AG09309 (cell line): ENCODE results near the gene ATP11A.
"Not testable (repeated sequence)": the region's sequence is repeated elsewhere in the genome, so short reads cannot be mapped to it uniquely, and the experiment has no call there.

ENCODE experiments used
- DNase-seq: peaks from one replicate; pipeline ENCODE4 v3.0.0-alpha.2; 2010; ENCODE audit warnings: low read depth
- H3K4me3 ChIP-seq: 2 replicates; pipeline ENCODE4 v1.5.1; 2011; ENCODE audit warnings: mild to moderate bottlenecking, low read depth, low read length, moderate library complexity; ENCODE audit not compliant: control insufficient read depth
- TF ChIP-seq, protein P1 (sequence below): IDR thresholded peaks from 2 replicates; pipeline ENCODE4 v1.5.1; 2011; ENCODE audit warnings: mild to moderate bottlenecking, low read depth, low read length, inconsistent platforms; ENCODE audit not compliant: insufficient read depth, control insufficient read depth; ENCODE audit errors: missing control alignments

Gene ATP11A

DNA sequence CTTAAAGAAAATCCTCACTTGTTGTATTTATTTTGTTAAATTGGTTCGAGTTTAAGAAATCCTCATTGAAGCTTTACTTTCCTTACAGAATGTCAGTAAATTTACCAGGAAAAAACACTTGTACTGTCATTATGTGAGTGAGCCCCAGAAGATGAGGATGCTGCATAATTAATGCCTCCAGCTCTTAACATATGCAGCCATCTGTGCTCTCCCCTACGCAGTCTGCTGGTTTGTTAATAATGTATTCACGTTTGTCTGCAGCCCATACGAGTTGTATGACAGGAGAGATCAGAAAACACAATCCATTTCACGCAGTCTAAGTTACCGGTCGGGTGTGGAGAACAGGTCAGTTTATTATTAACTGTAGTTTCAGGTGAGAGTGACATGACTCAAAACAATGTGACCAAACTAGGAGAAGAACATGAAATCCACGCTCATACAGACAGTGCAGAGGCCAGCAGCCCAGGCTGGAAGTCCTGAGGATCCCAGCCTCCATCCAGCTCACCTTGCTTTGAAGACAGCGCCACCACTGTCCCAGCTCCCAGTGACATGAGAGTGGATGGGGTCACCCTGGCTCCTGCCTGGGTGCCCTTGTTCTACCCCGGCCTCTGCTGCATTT lies 19.8 kb upstream of the ATP11A start:
- H3K4me3 ChIP-seq = no peak overlapping the region
- TF ChIP-seq, protein P1, sequence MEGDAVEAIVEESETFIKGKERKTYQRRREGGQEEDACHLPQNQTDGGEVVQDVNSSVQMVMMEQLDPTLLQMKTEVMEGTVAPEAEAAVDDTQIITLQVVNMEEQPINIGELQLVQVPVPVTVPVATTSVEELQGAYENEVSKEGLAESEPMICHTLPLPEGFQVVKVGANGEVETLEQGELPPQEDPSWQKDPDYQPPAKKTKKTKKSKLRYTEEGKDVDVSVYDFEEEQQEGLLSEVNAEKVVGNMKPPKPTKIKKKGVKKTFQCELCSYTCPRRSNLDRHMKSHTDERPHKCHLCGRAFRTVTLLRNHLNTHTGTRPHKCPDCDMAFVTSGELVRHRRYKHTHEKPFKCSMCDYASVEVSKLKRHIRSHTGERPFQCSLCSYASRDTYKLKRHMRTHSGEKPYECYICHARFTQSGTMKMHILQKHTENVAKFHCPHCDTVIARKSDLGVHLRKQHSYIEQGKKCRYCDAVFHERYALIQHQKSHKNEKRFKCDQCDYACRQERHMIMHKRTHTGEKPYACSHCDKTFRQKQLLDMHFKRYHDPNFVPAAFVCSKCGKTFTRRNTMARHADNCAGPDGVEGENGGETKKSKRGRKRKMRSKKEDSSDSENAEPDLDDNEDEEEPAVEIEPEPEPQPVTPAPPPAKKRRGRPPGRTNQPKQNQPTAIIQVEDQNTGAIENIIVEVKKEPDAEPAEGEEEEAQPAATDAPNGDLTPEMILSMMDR = no peak
- no peak for DNase-seq

DNA sequence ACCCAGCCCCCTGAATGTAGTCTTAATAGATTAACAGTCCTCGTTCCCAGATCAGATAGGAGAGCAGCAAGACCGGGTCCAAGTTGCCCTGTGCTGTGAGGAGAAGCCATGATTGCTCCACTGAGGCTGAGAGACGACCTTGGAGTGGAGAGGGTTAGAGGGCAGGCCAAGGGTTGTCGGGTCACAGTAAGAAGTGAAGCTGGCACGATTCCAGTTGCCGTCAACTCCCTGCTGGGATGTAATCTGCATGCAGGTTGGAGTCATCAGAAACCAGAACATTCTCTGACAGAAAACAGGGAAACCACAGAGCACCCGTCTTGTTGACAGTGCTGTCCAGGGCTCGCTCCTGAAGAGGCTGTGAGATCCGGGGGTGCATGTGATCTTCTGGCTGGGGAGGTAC lies 19.0 kb upstream of the ATP11A start:
- TF ChIP-seq, protein P1 = no peak
- no peak for DNase-seq
- no peak overlapping the region for H3K4me3 ChIP-seq

DNA sequence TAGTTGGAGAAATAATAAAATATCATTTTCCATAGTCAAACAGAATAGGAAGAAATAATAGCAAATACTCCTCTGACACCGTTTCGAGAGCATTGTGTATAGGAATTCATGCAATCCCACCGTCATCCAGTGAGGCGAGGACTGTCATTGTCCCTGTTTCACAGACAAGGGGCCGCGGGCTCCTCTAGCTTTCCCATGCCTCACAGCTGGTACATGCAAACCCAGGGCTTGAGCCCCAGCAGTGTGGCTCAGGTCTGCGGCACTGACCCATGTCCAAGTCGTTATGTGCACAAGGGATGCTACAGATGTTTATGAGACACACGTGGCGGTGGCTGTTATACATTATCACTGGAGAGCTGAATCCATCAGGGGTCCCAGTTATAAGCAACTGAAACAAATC lies 18.5 kb upstream of the ATP11A start:
- no peak overlapping the region for H3K4me3 ChIP-seq
- TF ChIP-seq, protein P1 = no peak
- no peak for DNase-seq

DNA sequence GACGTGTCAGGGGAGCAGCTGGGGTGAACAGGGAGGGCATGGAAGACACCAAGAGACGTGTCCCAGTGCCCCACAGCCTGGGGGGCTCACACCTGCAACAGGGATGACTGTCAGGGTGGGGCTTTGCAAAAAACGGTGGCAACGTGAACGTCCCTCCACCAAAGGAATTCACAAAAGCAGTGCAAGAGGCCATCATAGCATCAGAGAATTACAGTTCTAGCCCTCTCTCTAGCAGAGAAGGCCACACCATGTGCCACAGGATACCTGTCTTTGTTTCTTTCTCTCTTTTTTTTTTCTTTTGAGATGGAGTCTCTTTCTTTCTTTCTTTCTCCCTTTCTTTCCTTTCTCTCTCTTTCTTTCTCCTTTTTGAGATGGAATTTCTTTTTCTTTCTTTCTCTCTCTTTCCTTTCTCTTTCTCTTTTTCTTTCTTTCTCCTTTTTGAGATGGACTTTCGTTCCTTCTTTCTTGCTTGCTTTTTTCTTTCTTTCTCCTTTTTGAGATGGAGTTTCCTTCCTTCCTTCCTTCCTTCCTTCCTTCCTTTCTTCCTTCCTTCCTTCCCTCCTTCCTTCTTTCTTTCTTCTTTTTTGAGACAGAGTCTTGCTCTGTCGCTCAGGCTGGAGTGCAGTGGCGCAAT lies 17.1 kb upstream of the ATP11A start:
- H3K4me3 ChIP-seq = no peak overlapping the region
- DNase-seq = no peak
- TF ChIP-seq, protein P1 = no peak

DNA sequence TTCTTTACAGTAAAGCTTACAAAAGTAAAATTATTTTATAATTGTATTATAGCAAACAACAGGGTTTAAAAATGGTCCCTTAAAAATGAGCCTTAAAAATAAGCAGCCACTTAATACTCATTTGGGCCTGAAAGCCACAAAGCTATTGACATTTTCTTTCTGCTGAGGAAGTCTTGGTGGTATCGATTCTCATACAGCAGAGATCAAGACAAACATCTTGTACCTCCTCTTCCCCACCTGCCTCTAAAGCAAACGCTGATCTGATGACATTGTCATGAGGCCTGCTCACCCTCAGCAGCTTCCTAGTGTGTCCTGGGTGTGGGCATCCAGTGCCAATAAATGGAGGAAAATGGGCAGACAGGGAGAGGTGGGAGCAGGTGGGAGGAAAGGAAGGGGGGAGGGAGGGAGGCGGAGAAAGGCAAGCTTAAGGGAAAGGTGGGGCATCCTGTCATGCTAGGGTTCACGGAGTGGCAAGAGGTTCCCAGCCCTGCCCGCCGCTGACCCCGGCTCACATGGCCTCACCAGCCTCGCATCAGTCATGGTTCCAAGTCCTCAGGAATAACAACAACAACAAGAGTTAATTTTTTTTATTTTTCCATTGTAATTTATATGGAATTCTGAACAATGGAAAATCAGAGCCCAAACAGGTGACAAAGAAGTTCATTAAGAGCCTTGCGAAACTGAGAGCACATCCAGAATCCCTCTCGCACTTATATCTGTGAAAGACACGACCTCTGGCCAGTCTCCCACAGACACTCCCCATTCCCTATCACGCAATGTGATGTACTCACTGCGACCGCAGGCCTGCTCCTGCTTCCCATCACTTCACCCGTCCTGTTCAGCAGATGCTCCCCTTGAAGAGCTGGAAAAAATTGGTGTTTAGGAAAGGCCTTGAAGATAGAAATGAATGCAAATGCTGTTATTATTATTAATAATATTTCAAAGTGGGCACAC lies 15.1 kb upstream of the ATP11A start:
- DNase-seq = no peak
- H3K4me3 ChIP-seq = no peak overlapping the region
- TF ChIP-seq, protein P1 = no peak

DNA sequence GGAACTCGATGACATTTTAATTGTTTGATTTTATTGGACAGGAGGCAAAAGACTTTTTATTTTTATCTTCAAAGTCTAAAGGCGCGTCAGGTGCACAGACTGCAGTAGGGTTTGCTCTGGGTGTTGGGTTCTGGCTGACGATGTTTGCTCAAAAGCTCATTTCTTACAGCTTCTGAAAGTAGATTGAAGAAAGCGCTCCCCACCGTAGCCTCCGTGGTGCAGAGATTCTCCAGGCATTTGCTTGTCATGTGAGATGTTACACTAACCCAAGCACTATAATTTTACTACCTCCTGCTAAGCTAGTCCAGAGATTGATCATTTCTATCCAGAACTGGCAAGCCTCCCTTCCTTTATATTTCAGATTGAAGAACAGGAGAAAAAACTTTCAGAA lies 14.5 kb upstream of the ATP11A start:
- TF ChIP-seq, protein P1 = no peak
- no peak for DNase-seq
- no peak overlapping the region for H3K4me3 ChIP-seq

DNA sequence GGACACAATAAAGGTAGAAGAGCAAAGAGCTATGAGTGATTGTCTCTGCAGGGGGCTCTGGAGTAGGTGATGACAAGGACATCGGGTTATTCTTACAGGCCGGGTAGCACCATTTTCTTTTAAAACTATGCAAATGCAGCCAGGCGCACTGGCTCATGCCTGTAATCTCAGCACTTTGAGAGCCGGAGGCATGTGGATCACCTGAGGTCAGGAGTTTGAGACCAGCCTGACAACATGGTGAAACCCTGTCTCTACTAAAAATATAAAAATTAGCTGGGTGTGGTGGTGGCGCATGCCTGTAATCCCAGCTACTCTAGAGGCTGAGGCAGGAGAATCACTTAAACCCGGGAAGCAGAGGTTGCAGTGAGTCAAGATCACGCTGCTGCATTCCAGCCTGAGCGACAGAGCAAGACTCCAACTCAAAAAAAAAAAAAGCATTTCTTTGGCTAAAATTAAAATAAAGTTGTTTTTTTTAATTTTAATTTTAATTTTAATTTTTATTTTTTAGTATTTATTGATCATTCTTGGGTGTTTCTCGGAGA lies 12.3 kb upstream of the ATP11A start:
- not testable (repeated sequence) for H3K4me3 ChIP-seq, DNase-seq
